ENCODE results near the gene CDC37L1. TPM values are rescaled to one million over a fixed set of nuclear protein-coding genes. Genes with fewer than 3 reads are reported as not detected.

CDC37L1 gene
- total RNA-seq, 4 donors from 2014 or later: 61.4 to 101 (median 84.7) TPM

GRCh38 chr9:4689021-4689420 lies 9.7 kb downstream of the CDC37L1 start:
- no peak for ATAC-seq
- no peaks in the 10 kb centered on the region for H3K27me3 ChIP-seq
- H3K36me3 ChIP-seq: peaks cover 0 to 44% of the 10 kb centered on the region in 2 donors
- no peak overlapping the region for H3K4me3 ChIP-seq
- H3K9me3 ChIP-seq: no peaks in the 10 kb centered on the region
- TF ChIP-seq POLR2AphosphoS5 (IDR thresholded peaks at IDR 0.05): no peak
- no peak for TF ChIP-seq POLR2A (IDR thresholded peaks at IDR 0.05)
- 65 to 92% methylated on average over 2 of the region's 2 CpGs for WGBS, 2 donors (ENCODE audit: low coverage in 1 of 2)
- peak overlapping the region in 3 of 4 donors; percentile 23 to 69 (median 39) for H3K27ac ChIP-seq
- peaks cover 0 to 86% (median 22%) of the 10 kb centered on the region in 3 donors for H3K4me1 ChIP-seq

- no peaks in the 10 kb centered on the region for H3K9me3 ChIP-seq
- peak overlapping the region in 3 of 4 donors; percentile 14 to 69 (median 29) for H3K27ac ChIP-seq
- no peaks in the 10 kb centered on the region for H3K27me3 ChIP-seq
- no peak for TF ChIP-seq EP300 (IDR thresholded peaks at IDR 0.05)
- peak; percentile 12 for TF ChIP-seq POLR2AphosphoS5 (IDR thresholded peaks at IDR 0.05)
- TF ChIP-seq, protein P1, sequence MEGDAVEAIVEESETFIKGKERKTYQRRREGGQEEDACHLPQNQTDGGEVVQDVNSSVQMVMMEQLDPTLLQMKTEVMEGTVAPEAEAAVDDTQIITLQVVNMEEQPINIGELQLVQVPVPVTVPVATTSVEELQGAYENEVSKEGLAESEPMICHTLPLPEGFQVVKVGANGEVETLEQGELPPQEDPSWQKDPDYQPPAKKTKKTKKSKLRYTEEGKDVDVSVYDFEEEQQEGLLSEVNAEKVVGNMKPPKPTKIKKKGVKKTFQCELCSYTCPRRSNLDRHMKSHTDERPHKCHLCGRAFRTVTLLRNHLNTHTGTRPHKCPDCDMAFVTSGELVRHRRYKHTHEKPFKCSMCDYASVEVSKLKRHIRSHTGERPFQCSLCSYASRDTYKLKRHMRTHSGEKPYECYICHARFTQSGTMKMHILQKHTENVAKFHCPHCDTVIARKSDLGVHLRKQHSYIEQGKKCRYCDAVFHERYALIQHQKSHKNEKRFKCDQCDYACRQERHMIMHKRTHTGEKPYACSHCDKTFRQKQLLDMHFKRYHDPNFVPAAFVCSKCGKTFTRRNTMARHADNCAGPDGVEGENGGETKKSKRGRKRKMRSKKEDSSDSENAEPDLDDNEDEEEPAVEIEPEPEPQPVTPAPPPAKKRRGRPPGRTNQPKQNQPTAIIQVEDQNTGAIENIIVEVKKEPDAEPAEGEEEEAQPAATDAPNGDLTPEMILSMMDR (IDR thresholded peaks at IDR 0.05): no peak
- TF ChIP-seq POLR2A (IDR thresholded peaks at IDR 0.05): no peak
- peaks cover 0 to 86% (median 19%) of the 10 kb centered on the region in 3 donors for H3K4me1 ChIP-seq
- 67 to 77% methylated on average over 1 of the region's 1 CpG for WGBS, 2 donors (ENCODE audit: low coverage in 1 of 2)
- ATAC-seq: peak; percentile 22
- H3K36me3 ChIP-seq: peaks cover 0 to 50% of the 10 kb centered on the region in 2 donors
- no peak overlapping the region for H3K4me3 ChIP-seq
Observed at GRCh38 chr9:4689687-4690104, 10.3 kb downstream of the CDC37L1 start.

DNA sequence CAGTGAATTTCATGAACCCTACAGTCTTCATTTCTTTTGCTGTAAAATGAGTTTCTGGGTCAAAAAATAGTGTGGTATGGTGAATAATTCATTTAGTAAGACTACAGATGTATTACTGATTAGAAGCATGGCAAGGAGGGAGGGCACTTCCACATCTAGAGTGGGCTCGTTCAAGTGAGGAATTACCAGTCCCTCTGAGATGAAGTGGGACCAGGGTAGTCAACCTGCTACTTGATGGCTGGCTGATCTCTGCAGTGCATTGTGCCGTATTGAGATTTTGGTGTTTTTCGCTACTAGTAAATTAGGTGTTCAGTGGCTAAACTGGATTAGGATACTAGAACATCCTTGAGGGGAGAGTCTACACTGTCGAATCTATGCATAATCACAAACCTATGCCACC lies 10.8 kb downstream of the CDC37L1 start:
- peaks cover 0 to 52% of the 10 kb centered on the region in 2 donors for H3K36me3 ChIP-seq
- peak overlapping the region in 2 of 4 donors; percentile 14 to 69 for H3K27ac ChIP-seq
- H3K4me3 ChIP-seq: no peak overlapping the region
- ATAC-seq: no peak
- 91 to 95% methylated on average over 4 of the region's 4 CpGs for WGBS, 2 donors (ENCODE audit: low coverage in 1 of 2)
- H3K4me1 ChIP-seq: peaks cover 0 to 84% (median 14%) of the 10 kb centered on the region in 3 donors
- no peaks in the 10 kb centered on the region for H3K27me3 ChIP-seq
- TF ChIP-seq, protein P1 (IDR thresholded peaks at IDR 0.05): no peak
- TF ChIP-seq EP300 (IDR thresholded peaks at IDR 0.05) (no peak), POLR2A (IDR thresholded peaks at IDR 0.05) (no peak), POLR2AphosphoS5 (IDR thresholded peaks at IDR 0.05) (no peak)
- no peaks in the 10 kb centered on the region for H3K9me3 ChIP-seq

DNA sequence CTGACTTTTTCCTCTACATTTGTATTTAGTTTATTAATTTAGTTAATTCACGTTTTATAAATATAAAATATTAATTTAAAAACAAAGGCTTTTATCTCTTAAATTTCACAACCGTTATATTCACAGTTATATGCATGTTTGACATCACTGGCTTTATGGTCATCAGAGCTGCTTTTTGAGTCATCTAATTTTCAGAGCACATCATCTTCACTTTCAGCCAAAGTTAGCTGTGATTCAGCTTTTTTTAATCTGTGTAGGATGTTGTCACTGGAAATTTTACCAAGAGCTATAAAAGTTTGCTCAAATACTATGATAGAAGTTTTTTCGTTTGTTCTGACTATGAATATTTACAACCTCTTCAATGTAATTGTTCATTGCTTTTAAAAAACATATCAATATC lies 12.4 kb downstream of the CDC37L1 start:
- H3K4me3 ChIP-seq: no peak overlapping the region
- peaks cover 0 to 50% of the 10 kb centered on the region in 2 donors for H3K36me3 ChIP-seq
- no peak overlapping the region for H3K27ac ChIP-seq
- peaks cover 0 to 84% (median 15%) of the 10 kb centered on the region in 3 donors for H3K4me1 ChIP-seq
- 59 to 63% methylated on average over 3 of the region's 3 CpGs for WGBS, 2 donors (ENCODE audit: low coverage in 1 of 2)
- no peaks in the 10 kb centered on the region for H3K27me3 ChIP-seq
- no peak for ATAC-seq
- TF ChIP-seq POLR2AphosphoS5 (IDR thresholded peaks at IDR 0.05) (no peak), EP300 (IDR thresholded peaks at IDR 0.05) (no peak), POLR2A (IDR thresholded peaks at IDR 0.05) (no peak)
- TF ChIP-seq, protein P1 (IDR thresholded peaks at IDR 0.05): no peak
- no peaks in the 10 kb centered on the region for H3K9me3 ChIP-seq

DNA sequence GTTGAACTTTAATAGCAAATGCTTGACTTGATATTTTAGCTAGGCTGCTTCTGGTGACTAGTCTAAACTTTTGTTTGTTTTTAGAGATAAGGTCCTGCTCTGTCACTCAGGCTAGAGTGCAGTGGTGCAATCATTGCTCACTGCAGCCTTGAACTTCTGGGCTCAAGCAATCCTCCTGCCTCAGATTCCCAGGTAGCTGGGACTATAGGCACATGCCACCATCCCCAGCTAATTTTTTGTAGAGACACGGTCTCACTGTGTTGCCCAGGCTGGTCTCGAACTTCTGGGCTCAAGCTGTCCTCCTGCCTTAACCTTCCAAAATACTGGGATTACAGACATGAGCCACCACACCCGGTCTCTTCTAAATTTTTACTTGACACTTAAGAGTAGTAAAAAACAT lies 20.7 kb downstream of the CDC37L1 start:
- TF ChIP-seq POLR2AphosphoS5 (IDR thresholded peaks at IDR 0.05) (no peak), EP300 (IDR thresholded peaks at IDR 0.05) (no peak), POLR2A (IDR thresholded peaks at IDR 0.05) (no peak)
- TF ChIP-seq, protein P1 (IDR thresholded peaks at IDR 0.05): no peak
- Histone ChIP-seq H3K36me3 (peaks cover 2 to 85% of the 10 kb centered on the region in 2 donors), H3K4me1 (peaks cover 0 to 29% (median 4%) of the 10 kb centered on the region in 3 donors), H3K27me3 (no peaks in the 10 kb centered on the region), H3K4me3 (no peak overlapping the region), H3K9me3 (no peaks in the 10 kb centered on the region), H3K27ac (no peak overlapping the region)
- ATAC-seq: no peak
- 51 to 64% methylated on average over 3 of the region's 3 CpGs for WGBS, 2 donors (ENCODE audit: low coverage in 1 of 2)

All from gastroesophageal sphincter (tissue), 4 donors.